OCI-LY3 (cell line): ENCODE data around the gene CROCC.

Experiments used
- EZH2phosphoT487 ChIP-seq: fragments of 200-600 bp; shearing (Covaris generic); IDR thresholded peaks from 2 replicates; pipeline ENCODE4 v1.6.1; 2018; ENCODE audit warnings: antibody characterized with exemption, mixed run types, low read depth
- TF ChIP-seq, protein P1 (sequence below): fragments of 200-600, 300-600 bp; sonication (generic); IDR thresholded peaks from 2 replicates; pipeline ENCODE4 v1.5.1; 2014; ENCODE audit warnings: antibody characterized with exemption, low read length, low read depth

DNA sequence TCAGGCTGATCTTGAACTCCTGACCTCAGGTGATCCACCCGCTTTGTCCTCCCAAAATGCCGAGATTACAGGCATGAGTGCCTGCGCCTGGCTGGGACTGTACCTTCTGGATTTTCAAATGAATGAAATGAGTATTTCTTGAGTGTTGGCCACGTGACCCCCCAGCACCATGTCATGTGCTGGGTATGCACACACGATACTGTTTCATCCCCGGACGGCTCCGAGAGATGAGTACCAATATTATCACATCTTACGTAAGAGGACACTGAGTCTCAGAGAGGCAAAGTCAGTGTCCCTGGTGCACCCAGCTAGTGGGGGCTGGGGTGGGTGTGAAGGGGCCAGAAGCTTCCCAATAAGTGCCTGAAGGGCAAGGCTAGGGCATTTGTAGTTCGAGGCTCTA is 780 bp upstream of the CROCC start:
- TF ChIP-seq, protein P1, sequence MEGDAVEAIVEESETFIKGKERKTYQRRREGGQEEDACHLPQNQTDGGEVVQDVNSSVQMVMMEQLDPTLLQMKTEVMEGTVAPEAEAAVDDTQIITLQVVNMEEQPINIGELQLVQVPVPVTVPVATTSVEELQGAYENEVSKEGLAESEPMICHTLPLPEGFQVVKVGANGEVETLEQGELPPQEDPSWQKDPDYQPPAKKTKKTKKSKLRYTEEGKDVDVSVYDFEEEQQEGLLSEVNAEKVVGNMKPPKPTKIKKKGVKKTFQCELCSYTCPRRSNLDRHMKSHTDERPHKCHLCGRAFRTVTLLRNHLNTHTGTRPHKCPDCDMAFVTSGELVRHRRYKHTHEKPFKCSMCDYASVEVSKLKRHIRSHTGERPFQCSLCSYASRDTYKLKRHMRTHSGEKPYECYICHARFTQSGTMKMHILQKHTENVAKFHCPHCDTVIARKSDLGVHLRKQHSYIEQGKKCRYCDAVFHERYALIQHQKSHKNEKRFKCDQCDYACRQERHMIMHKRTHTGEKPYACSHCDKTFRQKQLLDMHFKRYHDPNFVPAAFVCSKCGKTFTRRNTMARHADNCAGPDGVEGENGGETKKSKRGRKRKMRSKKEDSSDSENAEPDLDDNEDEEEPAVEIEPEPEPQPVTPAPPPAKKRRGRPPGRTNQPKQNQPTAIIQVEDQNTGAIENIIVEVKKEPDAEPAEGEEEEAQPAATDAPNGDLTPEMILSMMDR: no peak
- no peak for TF ChIP-seq EZH2phosphoT487
